NCI-H345 (cell line): ENCODE results near the gene MMP13.
"Not testable (repeated sequence)": the region's sequence is repeated elsewhere in the genome, so short reads cannot be mapped to it uniquely, and the experiment has no call there.

Source experiments
- DNase-seq: peaks from one replicate; lab custom pipeline; 2025; lab: John Stamatoyannopoulos, UW

Gene MMP13

DNA sequence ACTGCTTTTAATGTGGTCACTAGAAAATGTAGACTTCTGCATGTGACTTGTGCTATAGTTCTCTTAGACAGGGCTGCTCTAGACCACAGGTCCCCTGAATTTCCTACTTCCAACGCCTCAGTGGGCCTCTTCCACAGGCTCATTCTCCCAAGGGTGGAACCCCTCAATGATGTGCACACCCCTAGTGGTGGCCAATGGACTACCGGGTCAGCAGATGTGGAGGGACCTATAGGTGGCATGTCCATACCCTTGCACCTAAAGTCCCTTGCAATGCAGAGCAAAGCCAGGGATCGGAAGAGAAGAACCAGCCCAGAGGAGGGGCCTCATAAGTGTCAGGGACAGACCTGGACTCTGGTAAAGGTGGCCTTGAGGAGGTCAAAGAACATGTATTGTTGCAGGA, 20.0 kb downstream of the MMP13 start:
- DNase-seq = no peak

DNA sequence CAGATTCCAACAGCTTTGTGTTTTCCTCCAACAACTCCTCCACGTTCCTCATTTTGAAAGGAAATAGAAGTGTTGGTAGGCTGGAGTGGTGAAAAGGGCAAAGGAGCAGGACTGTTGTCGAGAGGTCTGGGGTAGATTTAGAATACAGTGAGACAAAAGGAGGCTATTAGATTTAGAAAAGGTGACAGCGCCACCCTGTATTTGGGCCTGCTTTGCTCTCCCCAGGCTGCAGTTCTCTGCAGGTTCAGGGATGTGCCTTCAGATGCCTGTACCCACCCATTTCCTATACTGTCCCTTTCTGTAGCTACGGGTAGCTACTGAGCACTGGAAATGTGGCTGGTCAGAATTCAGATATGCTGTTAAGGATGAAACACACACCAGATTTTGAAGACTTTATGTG, 20.8 kb downstream of the MMP13 start:
- no peak for DNase-seq

DNA sequence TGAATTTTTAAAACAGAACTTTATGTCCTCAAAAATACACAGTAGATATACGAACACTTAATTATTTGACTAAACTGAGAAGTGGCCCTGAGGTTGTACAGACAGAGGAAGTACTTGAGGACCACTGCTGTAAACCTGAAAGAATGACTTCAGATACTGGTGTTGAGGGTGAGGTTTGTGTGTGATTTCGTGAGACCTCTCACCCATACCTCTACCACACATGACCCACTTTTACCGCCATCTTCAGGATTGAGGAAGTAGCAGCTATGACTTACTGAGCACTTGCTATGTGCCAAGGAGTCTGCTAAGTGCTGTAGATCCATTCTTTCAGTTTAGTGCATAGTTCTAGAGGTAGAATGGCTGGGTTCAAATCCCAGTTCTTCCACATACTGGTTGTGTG, 21.9 kb downstream of the MMP13 start:
- no peak for DNase-seq

DNA sequence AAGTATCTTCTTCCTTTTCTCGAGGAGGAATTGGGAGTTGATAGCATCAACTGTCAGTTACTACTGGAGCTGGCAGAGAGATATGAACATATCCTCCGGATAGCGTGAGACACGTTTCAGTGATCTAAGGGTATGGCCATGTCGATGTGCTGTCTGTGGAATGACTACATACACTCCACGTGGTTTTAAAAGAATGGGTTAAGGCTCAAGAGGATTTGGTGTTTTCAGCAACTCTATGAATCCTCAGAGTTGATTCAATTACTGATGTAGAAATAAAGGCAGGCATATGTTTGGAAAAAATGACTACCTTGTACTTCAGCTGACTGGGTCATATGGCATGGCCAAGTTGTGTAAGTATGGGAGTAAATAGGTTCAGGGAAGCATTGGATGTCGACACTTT, 22.9 kb downstream of the MMP13 start:
- no peak for DNase-seq

DNA sequence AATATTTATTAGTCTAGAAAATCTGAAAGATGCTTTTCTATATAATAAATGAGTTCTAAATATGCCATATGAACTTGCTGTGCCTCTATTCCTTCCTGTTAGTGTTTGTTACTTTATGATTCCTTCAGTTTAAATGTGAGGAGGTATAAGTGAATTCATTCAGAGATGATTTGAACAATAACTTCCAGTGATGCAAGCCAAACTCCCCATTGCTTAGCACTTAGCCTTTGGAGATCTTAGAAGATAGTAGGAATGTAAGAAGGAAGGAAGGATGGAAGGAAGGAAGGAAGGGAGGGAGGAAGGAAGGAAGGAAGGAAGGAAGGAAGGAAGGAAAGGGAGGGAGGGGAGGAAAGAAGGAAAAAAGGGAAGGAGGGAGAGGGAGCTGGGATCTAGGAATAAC, 25.1 kb downstream of the MMP13 start:
- DNase-seq = no peak

DNA sequence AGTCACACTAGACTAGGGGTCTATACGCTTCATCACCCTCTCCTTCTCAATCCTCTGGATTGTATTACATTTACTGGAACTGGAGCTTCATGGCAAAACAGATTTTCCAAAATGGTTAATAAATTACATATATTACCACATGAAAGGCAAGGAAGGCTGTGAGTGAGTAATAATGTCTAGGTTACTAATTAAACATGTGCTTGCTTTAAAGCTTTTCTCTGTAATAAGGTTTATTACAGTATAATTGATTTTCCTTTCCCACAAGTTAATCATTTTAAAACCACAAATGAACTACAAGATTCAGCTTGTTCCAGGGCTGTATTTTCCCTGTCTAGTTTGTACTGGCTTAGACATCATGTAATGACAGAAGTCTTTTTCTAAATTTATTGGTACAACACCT, 25.6 kb downstream of the MMP13 start:
- no peak for DNase-seq

DNA sequence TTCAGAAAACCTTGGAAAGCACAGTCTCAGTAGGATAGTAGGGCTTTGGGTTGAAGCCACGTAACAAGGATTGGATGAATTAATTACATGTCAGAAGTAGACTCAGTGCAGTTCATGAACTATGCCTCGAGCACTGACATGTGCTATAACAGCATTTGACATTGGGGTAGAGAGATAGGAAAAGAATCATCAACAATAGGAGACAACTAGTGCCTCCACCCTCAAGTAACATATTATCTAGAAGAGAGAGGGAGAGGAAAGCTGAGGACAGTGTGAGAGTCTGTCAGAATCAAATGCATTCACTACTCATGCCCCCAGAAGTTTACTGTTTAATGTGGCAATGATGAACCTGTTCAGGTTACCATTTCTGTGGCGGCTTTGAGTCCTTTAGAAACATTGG, 26.4 kb downstream of the MMP13 start:
- DNase-seq = no peak

DNA sequence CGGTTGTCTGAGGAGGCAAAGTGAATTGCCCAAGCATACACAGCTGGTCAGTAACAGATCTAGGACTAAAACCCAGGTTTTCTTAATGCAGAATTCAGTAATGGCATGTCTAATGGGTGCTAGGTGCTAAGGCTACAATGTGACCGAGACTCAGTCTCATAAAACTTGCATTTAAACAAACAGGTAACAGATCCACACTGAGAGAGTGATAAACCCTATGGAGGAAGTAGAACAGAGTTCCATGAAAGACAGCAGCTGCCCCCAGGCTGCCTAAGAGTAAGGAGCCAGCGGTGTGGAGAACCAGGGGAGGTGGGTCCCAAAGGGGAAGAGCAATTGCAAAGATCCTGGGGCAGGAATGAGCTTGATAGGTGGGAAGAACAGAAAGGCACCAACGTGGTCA, 27.3 kb downstream of the MMP13 start:
- DNase-seq = no peak

DNA sequence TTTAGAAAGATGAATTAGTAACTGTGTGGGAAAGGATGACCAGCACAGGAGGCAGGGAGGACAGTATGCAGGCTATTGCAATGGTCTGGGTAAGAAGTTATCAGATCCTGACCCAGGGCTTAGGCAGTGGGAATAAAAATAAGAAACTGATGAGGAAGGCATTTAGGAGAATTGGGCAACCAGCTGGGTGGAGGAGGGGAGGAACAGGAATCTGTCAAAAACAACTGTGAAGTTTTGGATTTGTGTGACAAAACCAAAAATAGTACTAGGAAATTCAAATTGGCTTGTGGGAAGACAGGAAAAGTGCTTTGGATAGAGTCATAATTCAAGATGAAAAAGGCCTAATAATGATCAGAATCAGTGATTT, 27.9 kb downstream of the MMP13 start:
- no peak for DNase-seq

DNA sequence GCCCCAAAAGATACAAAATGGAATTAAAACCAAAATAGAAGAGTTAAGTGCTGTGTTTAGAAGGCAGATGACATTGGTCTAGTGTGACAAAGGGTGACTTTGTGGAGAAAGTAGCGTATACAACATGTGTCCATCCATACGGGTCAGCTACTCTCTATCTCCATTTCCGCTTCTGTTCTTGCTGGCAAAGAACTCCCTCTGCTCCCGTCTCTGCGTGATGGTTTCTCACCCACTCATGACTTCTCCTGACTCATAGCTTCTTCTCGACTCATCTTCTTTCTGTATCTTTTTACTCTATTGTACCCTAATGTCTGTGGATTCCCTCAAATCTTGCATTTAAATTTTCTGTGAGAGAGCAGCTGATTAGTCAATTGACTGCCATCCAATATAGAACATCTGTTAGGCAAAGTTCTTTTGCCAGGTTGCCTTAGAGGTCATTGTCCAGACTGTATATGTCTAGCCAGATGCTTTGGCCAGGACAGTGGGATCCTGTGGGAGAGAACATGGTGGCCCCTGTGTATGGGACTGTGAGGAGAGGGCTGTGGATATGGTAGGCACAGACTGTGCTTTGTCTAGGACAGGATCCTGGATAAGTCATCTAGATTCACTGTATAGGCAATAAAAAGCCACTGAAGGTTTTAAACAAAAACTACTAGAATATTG, 28.4 kb downstream of the MMP13 start:
- no peak for DNase-seq

DNA sequence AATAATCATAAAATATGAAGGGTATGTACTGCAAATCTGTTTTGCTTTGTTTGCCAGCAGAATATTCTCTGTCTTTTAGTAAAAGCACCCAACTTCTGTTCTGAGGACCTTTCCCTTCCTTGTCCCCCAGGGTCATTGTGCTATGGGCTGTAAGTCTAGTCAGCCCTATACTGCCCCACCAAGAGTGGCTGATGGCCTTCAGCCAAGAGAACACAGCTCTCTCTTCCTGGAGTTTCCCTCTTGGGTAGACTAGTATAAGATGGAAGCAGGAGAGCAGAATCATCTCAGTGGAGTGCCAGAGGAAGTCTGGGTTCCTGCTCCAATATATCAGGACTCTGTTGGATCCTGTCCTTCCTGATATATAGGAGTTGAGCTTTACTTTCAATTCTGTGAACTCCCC, 29.0 kb downstream of the MMP13 start:
- DNase-seq = no peak

DNA sequence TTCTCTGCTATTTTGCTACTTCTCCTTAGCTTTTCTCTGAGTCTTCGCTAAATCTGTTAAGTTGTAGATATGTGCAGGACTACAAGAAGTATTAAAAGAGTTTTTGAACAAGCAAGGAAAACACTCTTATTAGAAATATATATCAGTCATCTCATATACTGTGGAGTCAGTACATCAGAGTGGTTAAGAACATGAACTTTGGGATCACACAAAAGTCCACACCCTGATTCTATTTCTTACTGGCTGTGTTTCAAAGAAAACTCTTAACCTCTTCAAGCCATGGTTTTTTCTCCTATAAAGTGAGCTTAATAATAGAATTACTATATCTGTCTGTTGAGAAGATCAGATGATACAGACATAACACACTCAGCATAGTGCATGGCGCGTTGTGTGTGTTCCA, 29.5 kb downstream of the MMP13 start:
- DNase-seq = no peak

DNA sequence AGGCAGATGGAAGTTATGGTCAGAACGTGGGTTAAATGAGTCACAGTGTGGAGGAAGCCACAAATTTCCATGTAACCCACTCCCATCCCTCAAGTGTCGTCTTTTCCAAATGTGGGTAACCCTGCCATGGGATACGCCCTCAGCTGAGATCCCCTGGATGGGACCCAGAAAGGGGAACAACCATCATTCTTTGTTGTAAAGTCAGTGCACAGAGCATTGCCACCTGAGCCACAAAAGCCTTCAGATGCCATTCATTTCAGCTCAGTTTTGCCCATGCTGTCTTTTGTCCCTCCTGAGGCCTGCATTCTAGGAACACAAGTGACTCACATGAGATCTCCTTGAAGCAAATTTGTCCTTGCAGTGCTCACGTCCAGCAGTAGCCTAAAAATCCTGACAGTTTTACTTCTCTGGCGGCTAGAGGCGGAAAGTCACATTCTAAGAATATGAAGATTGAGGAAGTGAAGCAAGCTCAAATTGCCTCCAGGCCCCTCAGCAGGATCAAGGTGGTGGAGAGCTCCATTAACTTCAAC, 30.6 kb downstream of the MMP13 start:
- DNase-seq = no peak

DNA sequence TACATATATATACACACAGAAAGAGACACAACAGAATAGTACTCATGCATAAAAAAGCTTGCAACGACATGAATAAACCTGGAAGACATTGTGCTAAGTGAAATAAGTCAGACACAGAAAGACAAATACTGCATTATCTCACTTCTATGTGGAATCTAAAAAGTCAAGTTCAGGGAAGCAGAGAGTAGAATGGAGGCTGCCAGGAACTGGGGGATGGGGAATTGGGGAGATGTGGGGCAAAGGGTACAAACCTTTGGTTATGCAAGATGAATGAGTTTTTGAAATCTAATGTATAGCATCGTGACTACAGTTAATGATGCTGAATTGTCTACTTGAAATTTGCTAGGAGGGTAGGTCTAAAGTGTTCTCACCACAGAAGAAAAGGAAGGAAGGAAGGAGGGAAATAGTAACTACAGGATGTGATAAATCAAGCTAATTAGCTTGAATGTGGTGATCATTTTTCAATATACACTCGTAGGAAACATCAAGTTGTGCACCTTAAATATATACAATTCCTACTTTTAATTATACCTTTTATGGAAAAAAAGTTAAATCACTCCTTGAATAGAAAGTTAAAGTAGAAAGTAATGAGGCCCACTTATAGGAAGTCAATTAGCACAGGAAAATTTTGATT, 33.8 kb downstream of the MMP13 start:
- no peak for DNase-seq

DNA sequence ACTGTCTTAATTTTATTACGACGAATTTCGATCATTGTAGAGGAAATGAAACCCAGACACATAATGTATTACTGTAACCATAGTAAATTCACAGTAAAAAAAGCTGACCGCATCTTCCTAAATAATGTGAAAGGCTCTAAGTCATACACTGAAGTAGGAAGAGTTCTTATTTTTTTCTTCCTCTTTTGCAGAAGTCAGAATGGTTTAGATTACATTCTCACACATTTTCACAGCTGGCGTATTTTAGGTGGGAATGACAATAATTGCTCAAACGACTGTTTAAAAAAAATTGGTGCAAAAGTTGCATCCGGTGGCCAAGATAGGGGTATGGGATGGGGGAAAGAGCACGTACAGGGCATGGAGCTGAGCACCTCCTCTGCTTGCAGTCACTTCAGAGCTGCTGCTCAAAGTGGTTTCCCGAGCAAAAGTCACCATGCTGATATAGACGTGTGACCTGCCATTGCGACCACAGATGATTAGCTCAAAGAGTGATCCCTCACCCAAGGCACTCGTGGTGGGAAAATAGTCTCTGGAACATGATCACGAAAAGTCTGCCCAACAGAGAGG, 35.3 kb downstream of the MMP13 start:
- no peak for DNase-seq

DNA sequence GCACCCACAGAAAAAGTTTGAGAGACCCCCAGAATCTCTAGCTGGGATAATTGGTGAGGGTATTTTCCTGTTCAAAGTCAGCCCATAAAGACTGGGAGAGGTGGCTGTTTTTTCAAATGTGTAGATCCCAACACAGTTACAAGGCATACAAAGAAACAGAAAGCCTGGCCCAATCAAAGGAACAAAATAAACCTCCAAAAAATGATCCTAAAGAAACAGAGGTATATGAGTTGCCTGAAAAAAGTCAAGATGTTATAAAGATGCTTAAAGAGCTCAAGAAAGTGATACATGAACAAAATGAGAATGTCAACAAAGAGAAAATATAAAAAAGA, 40.5 kb downstream of the MMP13 start:
- DNase-seq = no peak

DNA sequence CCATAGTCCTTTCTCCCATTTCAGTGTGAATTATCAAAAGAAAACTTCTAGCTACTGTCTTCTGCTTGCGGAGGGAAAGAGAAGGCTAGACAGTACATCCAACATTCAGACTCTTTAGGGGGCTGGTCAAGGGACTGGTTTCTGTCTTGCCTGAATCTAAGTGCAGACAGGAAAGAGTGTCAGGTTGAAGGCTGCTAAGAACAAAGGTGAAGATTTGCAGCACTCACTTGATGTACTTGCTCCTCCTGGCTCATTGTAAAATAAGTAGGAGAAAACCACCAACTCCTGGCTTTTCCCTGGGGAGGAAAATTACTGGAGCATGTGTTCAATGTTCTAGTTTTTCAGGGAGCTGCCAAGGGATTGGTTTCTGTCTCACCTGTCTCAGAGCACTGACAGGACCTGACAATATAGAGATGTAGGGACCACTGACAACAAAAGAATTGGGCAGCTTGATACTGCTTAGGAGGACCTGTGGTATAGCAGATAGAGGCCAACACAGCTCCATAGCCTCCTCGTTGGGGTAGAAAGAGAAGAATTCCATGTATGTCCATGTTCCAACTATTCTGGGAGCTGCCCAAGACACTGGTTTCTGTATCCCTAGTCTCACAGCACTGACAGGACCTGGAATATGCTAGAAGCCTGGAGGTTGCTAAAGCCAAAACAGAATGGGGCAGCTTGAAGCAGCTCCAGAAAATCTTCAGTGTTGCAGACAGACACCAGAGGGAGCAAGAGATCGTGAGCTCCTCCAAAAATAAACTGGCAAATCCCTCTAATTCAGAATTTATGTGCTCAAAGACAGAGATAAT, 41.1 kb downstream of the MMP13 start:
- DNase-seq = no peak

DNA sequence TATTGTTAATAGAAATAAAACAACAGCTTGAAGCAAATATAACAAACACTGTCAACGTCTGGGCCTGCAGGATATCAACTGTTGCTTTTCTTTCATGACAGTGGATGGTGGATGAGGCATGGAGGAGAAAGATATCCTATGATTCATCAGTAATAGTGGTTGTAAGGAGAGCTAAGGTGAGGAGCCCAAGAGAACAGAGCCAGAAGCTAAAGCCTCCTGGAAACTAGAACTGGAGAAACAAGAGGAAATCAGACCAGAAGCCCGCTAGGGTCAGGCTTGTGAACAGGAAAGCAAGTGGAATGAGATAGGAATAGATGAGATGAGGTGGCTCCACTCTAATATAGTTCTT, 43.1 kb downstream of the MMP13 start:
- DNase-seq = no peak

DNA sequence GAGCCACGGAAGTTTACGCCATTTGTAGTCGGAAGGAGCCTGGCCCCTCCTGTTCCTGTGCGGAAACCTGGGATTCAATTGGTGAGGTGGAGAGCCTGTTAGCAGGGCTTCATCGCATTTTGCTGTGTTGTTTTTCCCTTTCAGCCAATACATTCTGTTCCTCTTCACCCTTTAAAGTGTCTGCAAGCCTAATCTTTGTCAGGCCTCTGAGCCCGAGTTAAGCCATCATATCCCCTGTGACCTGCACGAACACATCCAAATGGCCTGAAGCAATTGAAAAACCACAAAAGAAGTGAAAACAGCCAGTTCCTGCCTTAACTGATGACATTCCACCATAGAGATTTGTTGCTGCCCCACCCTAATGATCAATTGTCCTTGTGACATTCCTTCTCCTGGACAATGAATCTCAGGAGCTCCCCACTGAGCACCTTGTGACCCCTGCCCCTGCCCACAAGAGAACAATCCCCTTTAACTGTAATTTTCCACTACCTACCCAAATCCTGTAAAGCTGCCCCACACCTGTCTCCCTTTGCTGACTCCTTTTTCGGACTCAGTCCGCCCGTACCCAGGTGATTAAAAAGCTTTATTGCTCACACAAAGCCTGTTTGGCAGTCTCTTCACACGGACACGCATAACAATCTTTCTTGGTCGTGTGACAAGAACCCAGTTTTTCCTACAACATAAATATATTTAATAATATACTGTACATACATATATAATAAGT, 43.6 kb downstream of the MMP13 start:
- no peak for DNase-seq

DNA sequence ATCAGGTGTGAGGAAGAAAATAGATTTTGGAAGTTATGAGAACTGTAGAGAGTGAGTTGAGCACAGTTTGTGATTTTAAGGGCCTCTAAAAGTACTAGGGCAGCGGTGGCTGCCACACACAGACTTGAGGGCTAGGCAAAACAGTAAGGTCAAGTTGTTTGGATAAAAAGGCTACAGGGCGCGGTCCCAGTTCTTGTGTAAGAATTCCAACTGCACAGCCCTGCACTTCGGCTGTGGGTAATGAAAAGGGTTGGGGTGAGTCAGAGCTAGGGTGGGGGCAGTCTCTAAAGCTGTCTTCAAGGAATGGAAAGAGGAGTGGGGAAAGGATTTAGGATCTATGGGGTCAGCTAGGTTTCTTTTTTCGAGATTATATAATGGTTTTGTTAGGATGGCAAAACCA, 49.7 kb downstream of the MMP13 start:
- DNase-seq = not testable (repeated sequence)

DNA sequence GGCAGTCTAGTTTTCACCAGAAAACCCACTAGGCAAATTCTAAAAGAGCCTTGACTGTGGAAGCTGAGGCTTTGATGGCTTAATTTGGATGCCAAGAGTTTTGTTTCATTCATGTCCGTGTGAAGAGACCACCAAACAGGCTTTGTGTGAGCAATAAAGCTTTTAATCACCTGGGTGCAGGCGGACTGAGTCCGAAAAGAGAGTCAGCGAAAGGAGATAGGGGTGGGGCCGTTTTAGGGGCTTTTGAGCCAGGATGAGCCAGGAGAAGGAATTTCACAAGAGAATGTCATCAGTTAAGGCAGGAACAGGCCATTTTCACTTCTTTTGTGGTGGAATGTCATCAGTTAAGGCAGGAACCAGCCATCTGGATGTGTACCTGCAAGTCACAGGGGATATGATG, 51.6 kb downstream of the MMP13 start:
- not testable (repeated sequence) for DNase-seq

DNA sequence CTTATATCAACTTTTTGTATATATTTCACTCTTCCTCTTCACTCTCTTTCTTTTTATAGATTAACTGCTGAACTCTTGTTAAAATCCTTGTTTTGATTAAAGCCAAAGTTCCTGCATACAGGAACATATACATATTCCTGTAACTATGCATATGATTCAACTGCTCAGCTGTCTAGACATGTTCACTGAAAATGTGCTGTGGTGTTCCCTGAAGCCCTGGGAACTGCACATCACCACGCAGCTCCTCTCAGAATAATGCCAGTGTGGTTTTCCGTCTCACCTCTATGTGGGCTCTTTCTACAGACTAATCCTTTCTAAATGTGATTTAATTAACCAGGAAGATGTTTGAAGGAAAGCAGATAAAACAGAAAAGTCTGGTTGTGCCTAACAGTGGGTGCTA, 55.2 kb downstream of the MMP13 start:
- DNase-seq = no peak
